Uterus (tissue), 2 donors: ENCODE data around the gene CENPI.

ENCODE experiments used
- POLR2A ChIP-seq, 2 donors: fragments of 450-650 bp; IDR thresholded peaks; one replicate each; pipeline ENCODE4 v1.6.1; 2016; ENCODE audit warnings: antibody characterized with exemption in 2 of 2, mild to moderate bottlenecking in 1 of 2, moderate library complexity in 1 of 2
- TF ChIP-seq, protein P1 (sequence below), 4 experiments: fragments of 200-600 bp in 2 of 4; fragments of 450-650 bp in 2 of 4; sonication (generic) in 2 of 4; IDR thresholded peaks; one replicate each; pipeline ENCODE4 v1.5.1; 2016 to 2019; ENCODE audit warnings: antibody characterized with exemption in 4 of 4, mild to moderate bottlenecking in 2 of 4, moderate library complexity in 1 of 4

DNA sequence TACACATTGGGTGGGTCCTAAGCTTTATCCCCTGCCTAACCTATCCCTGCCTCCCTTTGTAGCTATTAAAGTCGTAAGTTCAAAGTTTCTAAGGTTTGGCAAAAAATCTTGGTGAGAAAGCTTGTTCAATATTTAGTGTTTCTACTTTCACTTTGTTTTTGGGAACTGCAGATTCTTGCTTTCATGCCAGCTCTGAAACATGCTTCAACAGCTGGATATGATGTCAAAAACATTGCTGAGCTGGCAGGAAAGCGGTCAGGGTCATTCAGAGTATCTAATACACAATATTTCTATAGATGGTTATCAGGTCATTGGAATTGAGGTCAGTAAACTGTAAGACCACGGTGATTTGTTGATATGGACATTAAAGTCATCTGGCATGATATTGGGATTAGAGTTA is 19.7 kb downstream of the CENPI start:
- TF ChIP-seq, protein P1, sequence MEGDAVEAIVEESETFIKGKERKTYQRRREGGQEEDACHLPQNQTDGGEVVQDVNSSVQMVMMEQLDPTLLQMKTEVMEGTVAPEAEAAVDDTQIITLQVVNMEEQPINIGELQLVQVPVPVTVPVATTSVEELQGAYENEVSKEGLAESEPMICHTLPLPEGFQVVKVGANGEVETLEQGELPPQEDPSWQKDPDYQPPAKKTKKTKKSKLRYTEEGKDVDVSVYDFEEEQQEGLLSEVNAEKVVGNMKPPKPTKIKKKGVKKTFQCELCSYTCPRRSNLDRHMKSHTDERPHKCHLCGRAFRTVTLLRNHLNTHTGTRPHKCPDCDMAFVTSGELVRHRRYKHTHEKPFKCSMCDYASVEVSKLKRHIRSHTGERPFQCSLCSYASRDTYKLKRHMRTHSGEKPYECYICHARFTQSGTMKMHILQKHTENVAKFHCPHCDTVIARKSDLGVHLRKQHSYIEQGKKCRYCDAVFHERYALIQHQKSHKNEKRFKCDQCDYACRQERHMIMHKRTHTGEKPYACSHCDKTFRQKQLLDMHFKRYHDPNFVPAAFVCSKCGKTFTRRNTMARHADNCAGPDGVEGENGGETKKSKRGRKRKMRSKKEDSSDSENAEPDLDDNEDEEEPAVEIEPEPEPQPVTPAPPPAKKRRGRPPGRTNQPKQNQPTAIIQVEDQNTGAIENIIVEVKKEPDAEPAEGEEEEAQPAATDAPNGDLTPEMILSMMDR (IDR thresholded peaks at IDR 0.05), result no peak
- TF ChIP-seq POLR2A (IDR thresholded peaks at IDR 0.05), result no peak
